H54 (cell line): ENCODE measurements around the gene IGF2.

Experiments used
- DNase-seq: peaks from one replicate; pipeline ENCODE4 v3.0.0; 2011; ENCODE audit warnings: low spot score, mixed read lengths; ENCODE audit not compliant: insufficient read length
- FAIRE-seq: peaks from 3 replicates; lab custom pipeline; 2011; peaks lifted over from hg19 to GRCh38; lab: Jason Lieb, UNC
- POLR2A ChIP-seq: IDR thresholded peaks from 2 replicates; pipeline ENCODE4 v1.6.1; 2011; ENCODE audit warnings: low read depth, mild to moderate bottlenecking, low read length

IGF2 gene

DNA sequence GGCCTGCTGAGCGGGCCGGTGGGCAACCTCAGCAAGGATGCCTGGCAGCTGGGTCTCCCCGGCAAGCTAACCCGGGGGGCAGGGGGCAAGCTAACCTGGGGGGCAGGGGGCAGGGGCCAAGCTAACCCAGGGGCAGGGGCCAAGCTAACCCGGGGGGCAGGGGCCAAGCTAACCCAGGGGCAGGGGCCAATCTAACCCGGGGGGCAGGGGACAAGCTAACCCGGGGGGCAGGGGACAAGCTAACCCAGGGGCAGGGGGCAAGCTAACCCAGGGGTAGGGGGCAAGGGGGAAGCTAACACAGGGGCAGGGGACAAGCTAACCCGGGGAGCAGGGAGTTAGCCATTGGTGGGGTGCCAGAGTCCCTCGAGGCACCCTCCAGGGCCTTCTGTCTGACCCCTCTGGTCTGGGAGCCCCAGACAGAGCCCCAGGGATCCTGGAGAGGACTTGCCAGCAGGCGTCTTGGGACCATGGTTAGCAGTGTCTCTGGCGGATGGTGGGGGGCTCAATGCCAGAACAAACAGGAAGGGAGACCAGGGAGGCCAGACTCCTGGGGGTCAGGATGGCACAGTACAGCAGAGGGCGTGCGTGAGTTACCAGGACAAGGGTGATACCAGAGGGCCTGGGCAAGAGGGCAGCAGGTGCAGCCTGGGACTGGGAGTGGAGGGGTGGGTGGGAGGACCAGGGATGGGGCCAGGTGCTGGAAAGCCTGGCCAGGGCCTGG, 16.1 kb downstream of the IGF2 start:
- TF ChIP-seq POLR2A: no peak
- FAIRE-seq (no peak), DNase-seq (no peak)

DNA sequence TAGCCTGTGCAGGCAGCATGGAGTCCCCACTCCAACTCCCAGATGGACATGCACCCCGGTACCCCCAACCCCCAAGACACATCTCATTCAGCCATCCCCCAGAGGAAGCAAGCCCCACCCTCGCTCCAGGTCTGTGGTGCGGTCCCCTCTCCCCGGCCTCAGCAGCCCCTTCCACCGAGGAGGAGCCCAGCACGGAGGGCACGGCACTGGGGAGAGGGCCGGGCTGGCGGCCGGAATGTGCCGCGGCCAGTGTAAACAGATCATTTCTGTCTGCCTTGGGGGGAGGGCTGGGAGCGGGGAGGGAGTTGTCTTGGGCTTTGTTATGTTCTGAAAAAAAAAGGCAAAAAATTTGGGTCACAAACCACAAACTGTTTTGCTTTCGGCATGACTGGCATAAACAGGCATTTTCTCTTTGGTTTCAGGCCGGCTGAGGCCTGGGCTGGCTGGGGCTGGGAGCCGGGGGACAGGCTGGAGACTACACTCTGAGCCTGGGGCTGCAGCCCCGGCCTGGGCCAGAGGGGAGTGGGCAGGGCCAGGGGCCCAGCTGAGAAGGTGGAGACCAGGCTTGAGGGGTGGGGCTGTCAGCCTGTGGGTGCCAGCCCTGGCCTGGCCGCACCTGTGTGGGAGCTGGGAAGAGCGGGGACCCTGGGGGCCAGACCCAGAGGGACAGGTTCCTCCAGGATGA, 16.8 kb downstream of the IGF2 start:
- no peak for DNase-seq
- FAIRE-seq: no peak
- no peak for TF ChIP-seq POLR2A

DNA sequence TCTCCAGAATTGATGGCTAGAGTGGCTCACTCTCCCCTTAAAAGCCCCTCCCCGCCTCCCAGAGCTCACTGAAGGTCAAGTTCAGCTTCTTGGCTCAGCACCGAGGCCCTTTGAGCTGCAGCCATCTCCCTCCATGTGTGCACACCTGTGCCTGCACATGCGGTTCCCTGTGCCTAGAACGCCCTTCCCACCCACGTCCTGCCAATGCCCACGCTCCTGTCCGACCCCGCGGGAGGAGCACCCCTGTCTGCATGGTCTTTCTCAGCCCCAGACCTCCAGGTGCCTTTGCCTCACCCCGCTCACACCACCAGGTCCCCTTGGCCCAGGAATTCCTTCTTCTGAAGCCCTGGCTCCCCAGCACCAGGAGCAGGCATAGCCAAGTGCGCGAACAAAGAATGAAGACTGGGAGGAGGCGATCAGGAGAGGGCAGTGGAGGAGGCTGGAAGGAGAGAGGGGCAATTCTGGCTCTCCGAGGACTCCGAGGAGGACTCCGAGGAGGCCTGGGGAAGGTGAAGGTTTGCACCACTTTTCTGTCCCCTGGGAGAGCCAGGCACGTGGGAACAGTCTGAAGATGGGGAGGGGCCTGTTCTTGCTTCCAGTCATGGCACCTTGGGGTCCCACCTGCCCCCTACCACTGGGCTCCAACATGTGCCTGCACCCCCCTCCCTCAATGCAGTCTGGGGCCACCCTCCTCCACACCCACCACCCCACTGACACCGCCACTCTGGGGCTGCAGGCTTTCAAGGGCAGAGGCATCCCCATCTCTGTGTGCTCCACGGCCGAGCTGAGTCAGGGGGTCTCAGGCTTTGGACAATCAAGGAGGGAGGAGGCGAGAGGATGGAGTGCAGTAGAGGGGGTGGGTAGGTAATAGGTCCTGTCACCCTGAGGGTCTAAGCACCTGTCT, 17.7 kb downstream of the IGF2 start:
- DNase-seq (no peak), FAIRE-seq (no peak)

DNA sequence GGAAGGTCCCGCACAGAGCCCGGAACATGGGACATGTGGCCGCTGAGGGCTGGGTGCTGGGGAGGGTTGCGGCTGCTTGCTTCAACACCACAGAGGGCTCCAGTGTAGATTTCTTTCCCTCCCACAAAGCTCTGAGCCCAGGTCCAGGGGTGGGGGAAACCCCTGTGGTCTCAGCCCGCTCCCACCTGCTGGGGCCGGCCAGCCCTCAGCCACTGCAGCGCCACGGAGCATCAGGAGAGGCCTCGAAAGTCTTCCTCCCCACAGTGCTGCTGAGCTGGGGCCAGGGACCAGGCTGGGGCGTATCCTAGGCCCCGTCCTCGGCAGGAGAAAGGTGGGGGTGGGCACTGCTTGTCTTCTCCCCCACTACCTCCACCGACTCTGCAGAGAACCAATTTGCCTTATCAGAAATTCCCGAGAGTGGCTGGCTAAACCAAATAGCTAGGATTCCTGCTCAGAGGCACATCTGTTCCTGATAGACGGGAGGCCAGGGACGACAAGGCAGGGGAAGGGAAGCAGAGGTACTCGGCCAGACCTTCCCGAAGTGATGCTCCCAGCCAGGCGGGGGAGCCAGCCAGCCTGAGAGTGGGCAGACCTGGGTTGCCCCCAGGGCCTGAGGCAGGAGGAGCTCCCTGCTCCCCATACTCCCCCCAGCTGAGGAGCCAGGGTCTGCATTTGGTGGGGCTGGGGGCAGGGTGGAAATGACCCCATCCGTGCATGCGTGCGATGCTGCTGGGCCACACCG, 18.7 kb downstream of the IGF2 start:
- no peak for TF ChIP-seq POLR2A
- DNase-seq: no peak
- no peak for FAIRE-seq

More for the DNA sequence above, 17.7 kb downstream of the IGF2 start:
- TF ChIP-seq POLR2A: no peak

GRCh38 chr11:2118677-2119076, 20.5 kb downstream of the IGF2 start:
- FAIRE-seq (no peak), DNase-seq (no peak)
- TF ChIP-seq POLR2A: no peak

DNA sequence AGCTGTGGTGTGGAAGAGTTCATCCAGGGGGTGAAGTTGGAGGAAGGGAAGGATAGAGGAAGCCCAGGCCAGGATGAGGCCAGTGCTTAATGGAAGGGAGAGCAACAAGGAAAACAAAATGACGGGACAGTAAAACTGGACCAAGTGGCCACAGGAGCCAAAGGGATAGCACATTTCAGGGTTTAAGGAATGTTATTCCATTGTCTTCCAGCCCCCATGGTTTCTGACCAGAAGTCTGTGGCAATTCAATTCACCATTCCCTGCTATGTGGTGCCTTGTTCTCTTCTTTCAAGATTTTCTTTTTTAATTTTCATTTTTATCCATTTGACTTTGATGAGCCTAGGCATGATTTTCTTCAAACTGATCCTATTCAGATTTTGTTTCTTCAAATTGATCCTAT, 22.5 kb downstream of the IGF2 start:
- DNase-seq (no peak), FAIRE-seq (no peak)
- TF ChIP-seq POLR2A: no peak

GRCh38 chr11:2115308-2115707, 23.9 kb downstream of the IGF2 start:
- DNase-seq (no peak), FAIRE-seq (no peak)
- TF ChIP-seq POLR2A: no peak

DNA sequence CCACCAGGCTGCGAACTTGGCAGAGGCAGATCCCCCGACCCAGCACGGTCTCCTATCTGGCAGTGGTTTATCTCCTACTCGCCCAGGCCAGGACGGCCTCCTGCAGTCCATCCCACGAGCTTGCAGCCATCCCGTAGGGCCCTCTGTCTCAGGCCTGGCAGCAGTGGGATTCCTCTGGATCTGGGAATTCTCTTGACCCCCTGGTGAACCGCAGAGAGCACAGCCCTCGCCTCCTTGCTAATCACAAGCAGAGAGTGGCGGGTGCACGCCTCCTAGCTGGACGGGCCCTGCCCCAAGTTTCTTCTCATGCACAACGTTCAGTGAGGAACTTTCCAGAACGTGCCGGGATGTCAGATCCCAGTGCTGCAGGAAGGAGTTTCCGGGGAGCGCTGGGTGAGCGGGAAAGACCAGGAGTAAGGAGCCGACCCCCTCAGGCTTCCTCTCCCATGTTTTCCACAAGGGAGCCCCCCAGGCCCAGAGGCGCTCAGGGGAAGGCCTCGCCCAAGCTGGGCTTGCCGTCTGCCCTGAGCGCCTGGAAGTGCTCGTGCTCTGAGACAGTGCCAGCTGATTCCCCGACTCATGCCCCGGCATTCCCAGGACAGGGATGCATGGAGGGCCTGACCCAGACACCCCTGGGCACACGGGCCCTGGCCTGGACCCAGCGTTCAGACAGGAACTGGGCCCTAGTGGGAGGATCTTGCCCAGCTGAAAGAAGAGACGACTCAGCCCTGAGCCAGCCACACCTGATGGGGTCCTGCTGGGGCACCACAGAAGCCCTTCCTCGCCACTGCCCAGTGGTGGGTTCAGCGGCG, 24.6 kb downstream of the IGF2 start:
- DNase-seq (no peak), FAIRE-seq (no peak)
- TF ChIP-seq POLR2A: no peak

DNA sequence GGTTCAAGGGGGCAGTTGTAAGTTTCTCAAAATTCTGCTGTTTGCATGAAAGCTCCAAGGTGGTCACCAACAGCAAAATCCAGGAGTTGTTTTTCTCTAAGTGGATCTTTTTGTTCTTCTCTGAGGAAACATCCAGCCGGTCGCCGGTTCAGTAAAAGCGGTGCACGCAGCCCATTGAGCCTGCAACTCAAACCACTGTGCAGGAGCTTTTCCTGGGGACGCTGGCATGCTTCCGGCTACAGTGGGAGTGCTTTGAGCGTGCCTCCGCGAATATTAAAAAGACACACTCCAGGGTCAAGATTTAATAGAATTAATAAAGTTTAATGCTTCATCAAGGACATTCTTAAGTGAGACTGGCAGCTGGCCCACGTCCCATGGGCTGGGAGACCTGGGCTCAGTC, 25.4 kb downstream of the IGF2 start:
- DNase-seq: no peak
- no peak for FAIRE-seq
- no peak for TF ChIP-seq POLR2A

GRCh38 chr11:2110521-2110920, 28.7 kb downstream of the IGF2 start:
- FAIRE-seq (no peak), DNase-seq (no peak)
- no peak for TF ChIP-seq POLR2A

GRCh38 chr11:2109541-2110019, 29.6 kb downstream of the IGF2 start:
- FAIRE-seq (no peak), DNase-seq (no peak)
- TF ChIP-seq POLR2A: no peak

- TF ChIP-seq POLR2A: no peak
- DNase-seq (no peak), FAIRE-seq (no peak)
Observed at GRCh38 chr11:2108675-2109491, 30.3 kb downstream of the IGF2 start.
